RWPE2 (cell line): Measurements from ENCODE around the gene TEK.

Source experiments
- ATAC-seq: fragments of 200-7000 bp; cut with Tn5 transposase; 3 replicates; pipeline ENCODE4 v1.9.1; 2021; ENCODE audit warnings: low read depth
- DNase-seq: peaks from one replicate; pipeline ENCODE4 v3.0.0-alpha.2; 2020; ENCODE audit warnings: low spot score
- H3K27ac ChIP-seq: fragments of 450-650 bp; 2 replicates; pipeline ENCODE4 v1.5.1; 2017; ENCODE audit warnings: mild to moderate bottlenecking; ENCODE audit not compliant: poor library complexity, severe bottlenecking
- H3K27me3 ChIP-seq: fragments of 250-450 bp; sonication (Bioruptor Pico); 2 replicates; pipeline ENCODE4 v1.5.1; 2021; ENCODE audit warnings: mild to moderate bottlenecking, moderate library complexity; ENCODE audit not compliant: insufficient read depth, poor library complexity, severe bottlenecking
- H3K36me3 ChIP-seq: fragments of 250-450 bp; sonication (Bioruptor Pico); 2 replicates; pipeline ENCODE4 v1.5.1; 2020; ENCODE audit warnings: low read depth, mild to moderate bottlenecking, moderate library complexity
- H3K4me1 ChIP-seq: fragments of 250-450 bp; sonication (Bioruptor Pico); 2 replicates; pipeline ENCODE4 v1.5.1; 2021; ENCODE audit warnings: mild to moderate bottlenecking, moderate library complexity; ENCODE audit not compliant: insufficient read depth, poor library complexity, severe bottlenecking
- H3K4me3 ChIP-seq: fragments of 250-450 bp; sonication (Bioruptor Pico); 2 replicates; pipeline ENCODE4 v1.5.1; 2021; ENCODE audit warnings: mild to moderate bottlenecking, moderate library complexity; ENCODE audit not compliant: severe bottlenecking
- H3K9me3 ChIP-seq: fragments of 250-450 bp; sonication (Bioruptor Pico); 2 replicates; pipeline ENCODE4 v1.5.1; 2021; ENCODE audit warnings: mild to moderate bottlenecking, moderate library complexity; ENCODE audit not compliant: severe bottlenecking
- TF ChIP-seq, protein P1 (sequence below): fragments of 450-650 bp; IDR thresholded peaks from one replicate; pipeline ENCODE4 v1.5.1; 2017; ENCODE audit warnings: mild to moderate bottlenecking, moderate library complexity; ENCODE audit not compliant: poor library complexity, severe bottlenecking

The TEK gene

DNA sequence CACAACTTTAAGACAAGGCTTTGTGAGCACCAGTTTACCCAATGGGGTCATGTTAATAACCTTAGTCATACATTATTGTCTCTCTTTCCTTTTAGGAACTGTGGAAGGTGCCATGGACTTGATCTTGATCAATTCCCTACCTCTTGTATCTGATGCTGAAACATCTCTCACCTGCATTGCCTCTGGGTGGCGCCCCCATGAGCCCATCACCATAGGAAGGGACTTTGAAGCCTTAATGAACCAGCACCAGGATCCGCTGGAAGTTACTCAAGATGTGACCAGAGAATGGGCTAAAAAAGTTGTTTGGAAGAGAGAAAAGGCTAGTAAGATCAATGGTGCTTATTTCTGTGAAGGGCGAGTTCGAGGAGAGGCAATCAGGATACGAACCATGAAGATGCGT, 48.7 kb downstream of the TEK start:
- H3K4me3 ChIP-seq = no peak overlapping the region
- H3K27ac ChIP-seq = peak overlapping the region; percentile 23
- H3K27me3 ChIP-seq = no peaks in the 10 kb centered on the region
- TF ChIP-seq, protein P1, sequence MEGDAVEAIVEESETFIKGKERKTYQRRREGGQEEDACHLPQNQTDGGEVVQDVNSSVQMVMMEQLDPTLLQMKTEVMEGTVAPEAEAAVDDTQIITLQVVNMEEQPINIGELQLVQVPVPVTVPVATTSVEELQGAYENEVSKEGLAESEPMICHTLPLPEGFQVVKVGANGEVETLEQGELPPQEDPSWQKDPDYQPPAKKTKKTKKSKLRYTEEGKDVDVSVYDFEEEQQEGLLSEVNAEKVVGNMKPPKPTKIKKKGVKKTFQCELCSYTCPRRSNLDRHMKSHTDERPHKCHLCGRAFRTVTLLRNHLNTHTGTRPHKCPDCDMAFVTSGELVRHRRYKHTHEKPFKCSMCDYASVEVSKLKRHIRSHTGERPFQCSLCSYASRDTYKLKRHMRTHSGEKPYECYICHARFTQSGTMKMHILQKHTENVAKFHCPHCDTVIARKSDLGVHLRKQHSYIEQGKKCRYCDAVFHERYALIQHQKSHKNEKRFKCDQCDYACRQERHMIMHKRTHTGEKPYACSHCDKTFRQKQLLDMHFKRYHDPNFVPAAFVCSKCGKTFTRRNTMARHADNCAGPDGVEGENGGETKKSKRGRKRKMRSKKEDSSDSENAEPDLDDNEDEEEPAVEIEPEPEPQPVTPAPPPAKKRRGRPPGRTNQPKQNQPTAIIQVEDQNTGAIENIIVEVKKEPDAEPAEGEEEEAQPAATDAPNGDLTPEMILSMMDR = no peak
- no peaks in the 10 kb centered on the region for H3K9me3 ChIP-seq
- H3K4me1 ChIP-seq = peaks cover 17% of the 10 kb centered on the region
- DNase-seq = no peak
- no peaks in the 10 kb centered on the region for H3K36me3 ChIP-seq
- no peak for ATAC-seq

DNA sequence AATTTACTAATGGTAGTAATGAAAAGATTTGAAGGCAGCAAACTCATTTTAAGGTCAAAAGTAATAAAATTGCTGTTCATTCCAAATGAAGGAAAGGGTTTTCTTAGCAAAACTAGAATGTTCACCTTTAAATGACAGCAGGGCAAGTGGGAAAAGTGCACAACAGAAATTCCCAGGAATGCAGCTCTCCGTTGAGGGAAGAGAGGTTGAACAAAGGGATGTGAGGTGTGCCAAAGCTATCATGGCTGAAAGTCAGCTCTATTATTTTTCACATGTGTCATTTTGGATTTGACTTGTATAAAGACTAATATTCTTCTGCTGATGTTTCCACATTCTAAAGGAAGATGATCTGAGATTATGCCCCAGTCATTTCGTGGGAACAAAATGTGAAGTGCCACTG, 51.6 kb downstream of the TEK start:
- no peak overlapping the region for H3K4me3 ChIP-seq

DNA sequence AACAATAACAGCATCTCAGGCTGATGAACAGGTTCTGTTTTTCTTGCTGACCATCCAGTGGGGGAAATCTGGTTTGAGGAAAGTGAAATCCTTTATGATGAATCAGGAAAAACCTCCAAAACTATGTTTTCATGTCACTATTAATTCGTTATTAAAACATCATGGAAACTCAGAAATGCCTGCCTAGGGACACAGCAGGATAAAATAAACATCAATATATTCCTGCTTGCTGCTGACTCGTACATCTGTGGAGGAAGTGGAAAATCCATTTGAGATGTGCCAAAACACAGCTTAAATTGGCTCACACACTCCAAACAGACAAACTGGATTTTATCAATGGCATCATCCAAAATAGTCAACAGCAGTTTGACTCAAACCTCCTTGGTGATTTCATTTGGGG, 53.0 kb downstream of the TEK start:
- Histone ChIP-seq H3K4me3 (no peak overlapping the region), H3K27me3 (no peaks in the 10 kb centered on the region), H3K27ac (no peak overlapping the region), H3K36me3 (no peaks in the 10 kb centered on the region), H3K9me3 (no peaks in the 10 kb centered on the region), H3K4me1 (peaks cover under 1% of the 10 kb centered on the region)
- ATAC-seq (no peak), DNase-seq (no peak)
- TF ChIP-seq, protein P1 = no peak

More for the DNA sequence above, 51.6 kb downstream of the TEK start:
- no peaks in the 10 kb centered on the region for H3K27me3 ChIP-seq
- H3K9me3 ChIP-seq = no peaks in the 10 kb centered on the region
- no peak for ATAC-seq
- no peak overlapping the region for H3K27ac ChIP-seq
- DNase-seq = no peak
- TF ChIP-seq, protein P1 = no peak
- H3K4me1 ChIP-seq = peaks cover 9% of the 10 kb centered on the region
- no peaks in the 10 kb centered on the region for H3K36me3 ChIP-seq

DNA sequence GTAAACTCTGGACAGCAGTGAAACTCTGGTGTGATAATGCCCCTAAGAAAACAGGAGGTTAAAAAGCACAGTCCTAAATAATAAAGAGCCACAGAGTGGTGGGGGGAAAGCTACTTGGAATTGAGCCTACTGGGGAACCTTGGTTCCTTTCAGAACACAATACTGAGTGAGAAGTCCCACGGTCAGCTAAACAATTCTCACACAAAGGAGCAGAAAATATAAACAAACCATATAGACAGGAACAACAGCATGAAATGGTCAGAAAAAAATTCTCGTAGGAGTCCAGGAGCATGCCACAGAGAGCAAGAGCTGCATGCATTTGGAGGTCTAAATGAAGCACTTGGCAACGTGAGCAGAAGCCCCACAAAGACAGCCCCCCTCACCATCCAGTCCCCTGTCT, 56.0 kb downstream of the TEK start:
- ATAC-seq (no peak), DNase-seq (no peak)
- H3K27ac ChIP-seq = no peak overlapping the region

DNA sequence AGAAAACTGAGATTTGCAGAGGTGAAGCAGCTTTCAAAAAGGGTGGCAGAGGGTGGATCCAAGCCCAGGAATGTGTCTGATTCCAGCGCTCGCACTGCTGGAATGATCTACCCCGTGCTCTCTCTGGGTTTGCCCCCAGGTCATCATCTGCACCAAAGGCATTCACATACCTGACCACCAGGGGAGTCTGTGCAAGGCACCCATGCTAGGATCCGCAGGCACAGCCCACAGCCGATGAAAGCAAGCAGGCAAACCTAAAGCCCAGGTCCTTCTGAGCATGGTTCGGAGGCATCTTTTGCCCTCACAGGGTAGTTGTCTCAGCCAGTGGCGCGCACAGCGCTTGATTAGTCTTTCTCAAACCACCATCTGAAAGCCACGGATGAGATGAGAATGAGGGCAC, 56.6 kb downstream of the TEK start:
- ATAC-seq (peak; percentile 50; the same call in 2 of the 3 replicates), DNase-seq (no peak)
- no peak overlapping the region for H3K27ac ChIP-seq
- H3K9me3 ChIP-seq = no peaks in the 10 kb centered on the region
- no peak overlapping the region for H3K4me3 ChIP-seq
- TF ChIP-seq, protein P1 = no peak
- H3K4me1 ChIP-seq = no peaks in the 10 kb centered on the region
- no peaks in the 10 kb centered on the region for H3K27me3 ChIP-seq
- no peaks in the 10 kb centered on the region for H3K36me3 ChIP-seq

More for the DNA sequence above, 56.0 kb downstream of the TEK start:
- TF ChIP-seq, protein P1 = no peak
- H3K4me1 ChIP-seq = no peaks in the 10 kb centered on the region
- H3K9me3 ChIP-seq = no peaks in the 10 kb centered on the region
- H3K4me3 ChIP-seq = no peak overlapping the region
- no peaks in the 10 kb centered on the region for H3K36me3 ChIP-seq
- no peaks in the 10 kb centered on the region for H3K27me3 ChIP-seq
